Measurements from ENCODE around the gene GSDMA. TPM values are rescaled to one million over a fixed set of nuclear protein-coding genes. Genes with fewer than 3 reads are reported as not detected.

Gene GSDMA
- total and polyA plus RNA-seq, 9 of the 15 experiments (the other 6 are each of a cell fraction or from before 2014, with no cell fraction given): 0.04 to 0.13 (median 0.07) TPM; not detected in 2

- TF ChIP-seq, protein P1, sequence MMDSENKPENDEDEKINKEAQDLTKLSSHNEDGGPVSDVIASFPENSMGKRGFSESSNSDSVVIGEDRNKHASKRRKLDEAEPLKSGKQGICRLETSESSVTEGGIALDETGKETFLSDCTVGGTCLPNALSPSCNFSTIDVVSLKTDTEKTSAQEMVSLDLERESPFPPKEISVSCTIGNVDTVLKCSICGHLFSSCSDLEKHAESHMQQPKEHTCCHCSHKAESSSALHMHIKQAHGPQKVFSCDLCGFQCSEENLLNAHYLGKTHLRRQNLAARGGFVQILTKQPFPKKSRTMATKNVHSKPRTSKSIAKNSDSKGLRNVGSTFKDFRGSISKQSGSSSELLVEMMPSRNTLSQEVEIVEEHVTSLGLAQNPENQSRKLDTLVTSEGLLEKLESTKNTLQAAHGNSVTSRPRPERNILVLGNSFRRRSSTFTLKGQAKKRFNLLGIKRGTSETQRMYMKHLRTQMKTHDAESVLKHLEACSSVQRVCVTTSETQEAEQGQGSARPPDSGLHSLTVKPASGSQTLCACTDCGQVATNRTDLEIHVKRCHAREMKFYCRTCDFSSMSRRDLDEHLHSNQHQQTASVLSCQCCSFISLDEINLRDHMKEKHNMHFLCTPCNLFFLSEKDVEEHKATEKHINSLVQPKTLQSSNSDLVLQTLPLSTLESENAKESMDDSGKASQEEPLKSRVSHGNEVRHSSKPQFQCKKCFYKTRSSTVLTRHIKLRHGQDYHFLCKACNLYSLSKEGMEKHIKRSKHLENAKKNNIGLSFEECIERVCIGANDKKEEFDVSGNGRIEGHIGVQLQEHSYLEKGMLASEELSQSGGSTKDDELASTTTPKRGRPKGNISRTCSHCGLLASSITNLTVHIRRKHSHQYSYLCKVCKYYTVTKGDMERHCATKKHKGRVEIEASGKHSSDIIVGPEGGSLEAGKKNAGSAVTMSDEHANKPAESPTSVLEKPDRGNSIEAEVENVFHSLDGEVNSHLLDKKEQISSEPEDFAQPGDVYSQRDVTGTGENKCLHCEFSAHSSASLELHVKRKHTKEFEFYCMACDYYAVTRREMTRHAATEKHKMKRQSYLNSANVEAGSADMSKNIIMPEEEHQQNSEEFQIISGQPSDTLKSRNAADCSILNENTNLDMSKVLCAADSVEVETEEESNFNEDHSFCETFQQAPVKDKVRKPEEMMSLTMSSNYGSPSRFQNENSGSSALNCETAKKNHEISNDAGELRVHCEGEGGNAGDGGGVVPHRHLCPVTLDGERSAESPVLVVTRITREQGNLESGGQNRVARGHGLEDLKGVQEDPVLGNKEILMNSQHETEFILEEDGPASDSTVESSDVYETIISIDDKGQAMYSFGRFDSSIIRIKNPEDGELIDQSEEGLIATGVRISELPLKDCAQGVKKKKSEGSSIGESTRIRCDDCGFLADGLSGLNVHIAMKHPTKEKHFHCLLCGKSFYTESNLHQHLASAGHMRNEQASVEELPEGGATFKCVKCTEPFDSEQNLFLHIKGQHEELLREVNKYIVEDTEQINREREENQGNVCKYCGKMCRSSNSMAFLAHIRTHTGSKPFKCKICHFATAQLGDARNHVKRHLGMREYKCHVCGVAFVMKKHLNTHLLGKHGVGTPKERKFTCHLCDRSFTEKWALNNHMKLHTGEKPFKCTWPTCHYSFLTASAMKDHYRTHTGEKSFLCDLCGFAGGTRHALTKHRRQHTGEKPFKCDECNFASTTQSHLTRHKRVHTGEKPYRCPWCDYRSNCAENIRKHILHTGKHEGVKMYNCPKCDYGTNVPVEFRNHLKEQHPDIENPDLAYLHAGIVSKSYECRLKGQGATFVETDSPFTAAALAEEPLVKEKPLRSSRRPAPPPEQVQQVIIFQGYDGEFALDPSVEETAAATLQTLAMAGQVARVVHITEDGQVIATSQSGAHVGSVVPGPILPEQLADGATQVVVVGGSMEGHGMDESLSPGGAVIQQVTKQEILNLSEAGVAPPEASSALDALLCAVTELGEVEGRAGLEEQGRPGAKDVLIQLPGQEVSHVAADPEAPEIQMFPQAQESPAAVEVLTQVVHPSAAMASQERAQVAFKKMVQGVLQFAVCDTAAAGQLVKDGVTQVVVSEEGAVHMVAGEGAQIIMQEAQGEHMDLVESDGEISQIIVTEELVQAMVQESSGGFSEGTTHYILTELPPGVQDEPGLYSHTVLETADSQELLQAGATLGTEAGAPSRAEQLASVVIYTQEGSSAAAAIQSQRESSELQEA (IDR thresholded peaks at IDR 0.05; ENCODE audit: low read depth): no peak
- TF ChIP-seq, protein P2, sequence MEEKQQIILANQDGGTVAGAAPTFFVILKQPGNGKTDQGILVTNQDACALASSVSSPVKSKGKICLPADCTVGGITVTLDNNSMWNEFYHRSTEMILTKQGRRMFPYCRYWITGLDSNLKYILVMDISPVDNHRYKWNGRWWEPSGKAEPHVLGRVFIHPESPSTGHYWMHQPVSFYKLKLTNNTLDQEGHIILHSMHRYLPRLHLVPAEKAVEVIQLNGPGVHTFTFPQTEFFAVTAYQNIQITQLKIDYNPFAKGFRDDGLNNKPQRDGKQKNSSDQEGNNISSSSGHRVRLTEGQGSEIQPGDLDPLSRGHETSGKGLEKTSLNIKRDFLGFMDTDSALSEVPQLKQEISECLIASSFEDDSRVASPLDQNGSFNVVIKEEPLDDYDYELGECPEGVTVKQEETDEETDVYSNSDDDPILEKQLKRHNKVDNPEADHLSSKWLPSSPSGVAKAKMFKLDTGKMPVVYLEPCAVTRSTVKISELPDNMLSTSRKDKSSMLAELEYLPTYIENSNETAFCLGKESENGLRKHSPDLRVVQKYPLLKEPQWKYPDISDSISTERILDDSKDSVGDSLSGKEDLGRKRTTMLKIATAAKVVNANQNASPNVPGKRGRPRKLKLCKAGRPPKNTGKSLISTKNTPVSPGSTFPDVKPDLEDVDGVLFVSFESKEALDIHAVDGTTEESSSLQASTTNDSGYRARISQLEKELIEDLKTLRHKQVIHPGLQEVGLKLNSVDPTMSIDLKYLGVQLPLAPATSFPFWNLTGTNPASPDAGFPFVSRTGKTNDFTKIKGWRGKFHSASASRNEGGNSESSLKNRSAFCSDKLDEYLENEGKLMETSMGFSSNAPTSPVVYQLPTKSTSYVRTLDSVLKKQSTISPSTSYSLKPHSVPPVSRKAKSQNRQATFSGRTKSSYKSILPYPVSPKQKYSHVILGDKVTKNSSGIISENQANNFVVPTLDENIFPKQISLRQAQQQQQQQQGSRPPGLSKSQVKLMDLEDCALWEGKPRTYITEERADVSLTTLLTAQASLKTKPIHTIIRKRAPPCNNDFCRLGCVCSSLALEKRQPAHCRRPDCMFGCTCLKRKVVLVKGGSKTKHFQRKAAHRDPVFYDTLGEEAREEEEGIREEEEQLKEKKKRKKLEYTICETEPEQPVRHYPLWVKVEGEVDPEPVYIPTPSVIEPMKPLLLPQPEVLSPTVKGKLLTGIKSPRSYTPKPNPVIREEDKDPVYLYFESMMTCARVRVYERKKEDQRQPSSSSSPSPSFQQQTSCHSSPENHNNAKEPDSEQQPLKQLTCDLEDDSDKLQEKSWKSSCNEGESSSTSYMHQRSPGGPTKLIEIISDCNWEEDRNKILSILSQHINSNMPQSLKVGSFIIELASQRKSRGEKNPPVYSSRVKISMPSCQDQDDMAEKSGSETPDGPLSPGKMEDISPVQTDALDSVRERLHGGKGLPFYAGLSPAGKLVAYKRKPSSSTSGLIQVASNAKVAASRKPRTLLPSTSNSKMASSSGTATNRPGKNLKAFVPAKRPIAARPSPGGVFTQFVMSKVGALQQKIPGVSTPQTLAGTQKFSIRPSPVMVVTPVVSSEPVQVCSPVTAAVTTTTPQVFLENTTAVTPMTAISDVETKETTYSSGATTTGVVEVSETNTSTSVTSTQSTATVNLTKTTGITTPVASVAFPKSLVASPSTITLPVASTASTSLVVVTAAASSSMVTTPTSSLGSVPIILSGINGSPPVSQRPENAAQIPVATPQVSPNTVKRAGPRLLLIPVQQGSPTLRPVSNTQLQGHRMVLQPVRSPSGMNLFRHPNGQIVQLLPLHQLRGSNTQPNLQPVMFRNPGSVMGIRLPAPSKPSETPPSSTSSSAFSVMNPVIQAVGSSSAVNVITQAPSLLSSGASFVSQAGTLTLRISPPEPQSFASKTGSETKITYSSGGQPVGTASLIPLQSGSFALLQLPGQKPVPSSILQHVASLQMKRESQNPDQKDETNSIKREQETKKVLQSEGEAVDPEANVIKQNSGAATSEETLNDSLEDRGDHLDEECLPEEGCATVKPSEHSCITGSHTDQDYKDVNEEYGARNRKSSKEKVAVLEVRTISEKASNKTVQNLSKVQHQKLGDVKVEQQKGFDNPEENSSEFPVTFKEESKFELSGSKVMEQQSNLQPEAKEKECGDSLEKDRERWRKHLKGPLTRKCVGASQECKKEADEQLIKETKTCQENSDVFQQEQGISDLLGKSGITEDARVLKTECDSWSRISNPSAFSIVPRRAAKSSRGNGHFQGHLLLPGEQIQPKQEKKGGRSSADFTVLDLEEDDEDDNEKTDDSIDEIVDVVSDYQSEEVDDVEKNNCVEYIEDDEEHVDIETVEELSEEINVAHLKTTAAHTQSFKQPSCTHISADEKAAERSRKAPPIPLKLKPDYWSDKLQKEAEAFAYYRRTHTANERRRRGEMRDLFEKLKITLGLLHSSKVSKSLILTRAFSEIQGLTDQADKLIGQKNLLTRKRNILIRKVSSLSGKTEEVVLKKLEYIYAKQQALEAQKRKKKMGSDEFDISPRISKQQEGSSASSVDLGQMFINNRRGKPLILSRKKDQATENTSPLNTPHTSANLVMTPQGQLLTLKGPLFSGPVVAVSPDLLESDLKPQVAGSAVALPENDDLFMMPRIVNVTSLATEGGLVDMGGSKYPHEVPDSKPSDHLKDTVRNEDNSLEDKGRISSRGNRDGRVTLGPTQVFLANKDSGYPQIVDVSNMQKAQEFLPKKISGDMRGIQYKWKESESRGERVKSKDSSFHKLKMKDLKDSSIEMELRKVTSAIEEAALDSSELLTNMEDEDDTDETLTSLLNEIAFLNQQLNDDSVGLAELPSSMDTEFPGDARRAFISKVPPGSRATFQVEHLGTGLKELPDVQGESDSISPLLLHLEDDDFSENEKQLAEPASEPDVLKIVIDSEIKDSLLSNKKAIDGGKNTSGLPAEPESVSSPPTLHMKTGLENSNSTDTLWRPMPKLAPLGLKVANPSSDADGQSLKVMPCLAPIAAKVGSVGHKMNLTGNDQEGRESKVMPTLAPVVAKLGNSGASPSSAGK (IDR thresholded peaks at IDR 0.05): no peak
- TF ChIP-seq ZNF644 (tag; IDR thresholded peaks at IDR 0.05; ENCODE audit: low read depth) (no peak), NFE2 (IDR thresholded peaks at IDR 0.05; ENCODE audit: low read depth) (peak; percentile 85)
- TF ChIP-seq, protein P3, sequence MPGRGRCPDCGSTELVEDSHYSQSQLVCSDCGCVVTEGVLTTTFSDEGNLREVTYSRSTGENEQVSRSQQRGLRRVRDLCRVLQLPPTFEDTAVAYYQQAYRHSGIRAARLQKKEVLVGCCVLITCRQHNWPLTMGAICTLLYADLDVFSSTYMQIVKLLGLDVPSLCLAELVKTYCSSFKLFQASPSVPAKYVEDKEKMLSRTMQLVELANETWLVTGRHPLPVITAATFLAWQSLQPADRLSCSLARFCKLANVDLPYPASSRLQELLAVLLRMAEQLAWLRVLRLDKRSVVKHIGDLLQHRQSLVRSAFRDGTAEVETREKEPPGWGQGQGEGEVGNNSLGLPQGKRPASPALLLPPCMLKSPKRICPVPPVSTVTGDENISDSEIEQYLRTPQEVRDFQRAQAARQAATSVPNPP (IDR thresholded peaks at IDR 0.05; ENCODE audit: borderline replicate concordance, insufficient read depth, insufficient read length): no peak
These were observed 23.0 kb upstream of the GSDMA start (continued) for GRCh38 chr17:39939588-39940419.

Data from K562 (cell line).